ENCODE data around the gene LRRC36. TPM values are rescaled to one million over a fixed set of nuclear protein-coding genes. Genes with fewer than 3 reads are reported as not detected.

Gene LRRC36
- total RNA-seq, 4 donors from 2014 or later = not detected

- Histone ChIP-seq H3K4me3 (no peak overlapping the region), H3K27ac (no peak overlapping the region), H3K4me1 (no peaks in the 10 kb centered on the region), H3K27me3 (no peaks in the 10 kb centered on the region), H3K9me3 (no peaks in the 10 kb centered on the region), H3K36me3 (no peaks in the 10 kb centered on the region)
- TF ChIP-seq POLR2A (IDR thresholded peaks at IDR 0.05) (no peak), CTCF (IDR thresholded peaks at IDR 0.05 in 4 of 5, conservative IDR thresholded peaks at IDR 0.05 in 1 of 5) (no peak)
- DNase-seq (no peak), ATAC-seq (no peak)
- intact Hi-C loops (cut with DNase I; ENCODE audit: low total_unique reads) = no loop called here
- in situ Hi-C loops (cut with MboI; ENCODE audit: low sequenced_read_pairs in 4 of 4) = no loop called here
Observed at GRCh38 chr16:67341250-67341649, 14.6 kb downstream of the LRRC36 start.

GRCh38 chr16:67342616-67343015 lies 16.0 kb downstream of the LRRC36 start:
- in situ Hi-C loops (cut with MboI; ENCODE audit: low sequenced_read_pairs in 4 of 4) (no loop called here), intact Hi-C loops (cut with DNase I; ENCODE audit: low total_unique reads) (no loop called here)
- Histone ChIP-seq H3K27ac (no peak overlapping the region), H3K4me3 (no peak overlapping the region), H3K4me1 (no peaks in the 10 kb centered on the region), H3K9me3 (no peaks in the 10 kb centered on the region), H3K36me3 (no peaks in the 10 kb centered on the region), H3K27me3 (no peaks in the 10 kb centered on the region)
- TF ChIP-seq CTCF (IDR thresholded peaks at IDR 0.05 in 4 of 5, conservative IDR thresholded peaks at IDR 0.05 in 1 of 5) (no peak), POLR2A (IDR thresholded peaks at IDR 0.05) (no peak)
- DNase-seq = no peak
- no peak for ATAC-seq

- DNase-seq (no peak), ATAC-seq (no peak)
- intact Hi-C loops (cut with DNase I; ENCODE audit: low total_unique reads) = no loop called here
- Histone ChIP-seq H3K4me3 (no peak overlapping the region), H3K27me3 (no peaks in the 10 kb centered on the region), H3K27ac (no peak overlapping the region), H3K9me3 (no peaks in the 10 kb centered on the region), H3K4me1 (no peaks in the 10 kb centered on the region), H3K36me3 (no peaks in the 10 kb centered on the region)
- no peak for TF ChIP-seq POLR2A (IDR thresholded peaks at IDR 0.05)
- TF ChIP-seq CTCF (IDR thresholded peaks at IDR 0.05 in 4 of 5, conservative IDR thresholded peaks at IDR 0.05 in 1 of 5) = no peak
- in situ Hi-C loops (cut with MboI; ENCODE audit: low sequenced_read_pairs in 4 of 4) = no loop called here
Observed at GRCh38 chr16:67345401-67345800, 18.8 kb downstream of the LRRC36 start.

GRCh38 chr16:67346341-67346740 lies 19.7 kb downstream of the LRRC36 start:
- H3K4me3 ChIP-seq = no peak overlapping the region
- H3K36me3 ChIP-seq = no peaks in the 10 kb centered on the region
- no peak for TF ChIP-seq CTCF (IDR thresholded peaks at IDR 0.05 in 4 of 5, conservative IDR thresholded peaks at IDR 0.05 in 1 of 5)
- TF ChIP-seq POLR2A (IDR thresholded peaks at IDR 0.05) = no peak
- H3K27ac ChIP-seq = peak overlapping the region in 1 of 4 donors; percentile 53
- DNase-seq (no peak), ATAC-seq (peak in 1 of 2 donors; percentile 26)
- no peaks in the 10 kb centered on the region for H3K9me3 ChIP-seq
- no peaks in the 10 kb centered on the region for H3K4me1 ChIP-seq
- H3K27me3 ChIP-seq = no peaks in the 10 kb centered on the region
- intact Hi-C loops (cut with DNase I; ENCODE audit: low total_unique reads) (no loop called here), in situ Hi-C loops (cut with MboI; ENCODE audit: low sequenced_read_pairs in 4 of 4) (no loop called here)

- TF ChIP-seq POLR2A (IDR thresholded peaks at IDR 0.05) (no peak), CTCF (IDR thresholded peaks at IDR 0.05 in 4 of 5, conservative IDR thresholded peaks at IDR 0.05 in 1 of 5) (peak in 4 of 5 experiments; percentile 38 to 53 (median 46))
- intact Hi-C loops (cut with DNase I; ENCODE audit: low total_unique reads) (loop anchor here (2.0 kb wide), 1 partner anchor 68 kb away; the partner anchor contains the start of gene ZDHHC1), in situ Hi-C loops (cut with MboI; ENCODE audit: low sequenced_read_pairs in 4 of 4) (no loop called here)
Observed at GRCh38 chr16:67349172-67349571, 22.6 kb downstream of the LRRC36 start.

More at GRCh38 chr16:67349172-67349571, 22.6 kb downstream of the LRRC36 start:
- no peaks in the 10 kb centered on the region for H3K9me3 ChIP-seq
- ATAC-seq (peak; percentile 62 to 72), DNase-seq (no peak)
- H3K4me1 ChIP-seq = no peaks in the 10 kb centered on the region
- H3K27me3 ChIP-seq = no peaks in the 10 kb centered on the region
- no peaks in the 10 kb centered on the region for H3K36me3 ChIP-seq
- no peak overlapping the region for H3K27ac ChIP-seq
- no peak overlapping the region for H3K4me3 ChIP-seq
